Astrocyte (in vitro differentiated cells and primary cell): ENCODE measurements around the gene IL12RB2.

Experiments
- CTCF ChIP-seq: IDR thresholded peaks from 2 replicates; pipeline ENCODE4 v1.5.1; 2011; ENCODE audit warnings: low read depth, mild to moderate bottlenecking, inconsistent platforms, low read length, moderate library complexity; ENCODE audit not compliant: insufficient read depth
- EZH2 ChIP-seq: IDR thresholded peaks from 2 replicates; pipeline ENCODE4 v1.6.1; 2012; ENCODE audit warnings: mild to moderate bottlenecking, low read length, inconsistent platforms; ENCODE audit not compliant: insufficient read depth

GRCh38 chr1:67336783-67337182 lies 29.1 kb downstream of the IL12RB2 start:
- TF ChIP-seq EZH2 (no peak), CTCF (no peak)
